HTERT RPE-1 (cell line): ENCODE data around the gene CSTF2T.
"Not testable (repeated sequence)": the region's sequence is repeated elsewhere in the genome, so short reads cannot be mapped to it uniquely, and the experiment has no call there.

Experiments
- in situ Hi-C: fragments of 300-500 bp; cut with MboI; formaldehyde crosslinking; loops from 4 replicates; pipeline ENCODE4 v1.14.3; 2020; ENCODE audit warnings: low sequenced_read_pairs

The CSTF2T gene

DNA sequence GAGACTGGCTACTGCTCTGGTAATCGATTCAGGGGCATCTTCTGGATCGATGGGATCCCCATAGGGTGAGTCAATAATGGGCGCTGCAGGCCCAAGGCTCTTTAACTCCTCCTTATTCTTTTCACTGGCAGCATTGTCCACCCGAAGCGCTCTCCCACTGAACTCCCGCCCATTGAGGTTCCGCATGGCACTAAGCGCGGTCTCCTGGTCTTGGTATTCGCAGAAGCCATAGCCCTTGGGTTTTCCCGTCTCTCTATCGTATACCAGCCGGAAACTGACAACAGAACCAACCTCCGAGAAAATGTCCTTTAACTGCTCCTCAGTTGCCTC is 285 bp downstream of the CSTF2T start:
- in situ Hi-C loops = no loop called here

DNA sequence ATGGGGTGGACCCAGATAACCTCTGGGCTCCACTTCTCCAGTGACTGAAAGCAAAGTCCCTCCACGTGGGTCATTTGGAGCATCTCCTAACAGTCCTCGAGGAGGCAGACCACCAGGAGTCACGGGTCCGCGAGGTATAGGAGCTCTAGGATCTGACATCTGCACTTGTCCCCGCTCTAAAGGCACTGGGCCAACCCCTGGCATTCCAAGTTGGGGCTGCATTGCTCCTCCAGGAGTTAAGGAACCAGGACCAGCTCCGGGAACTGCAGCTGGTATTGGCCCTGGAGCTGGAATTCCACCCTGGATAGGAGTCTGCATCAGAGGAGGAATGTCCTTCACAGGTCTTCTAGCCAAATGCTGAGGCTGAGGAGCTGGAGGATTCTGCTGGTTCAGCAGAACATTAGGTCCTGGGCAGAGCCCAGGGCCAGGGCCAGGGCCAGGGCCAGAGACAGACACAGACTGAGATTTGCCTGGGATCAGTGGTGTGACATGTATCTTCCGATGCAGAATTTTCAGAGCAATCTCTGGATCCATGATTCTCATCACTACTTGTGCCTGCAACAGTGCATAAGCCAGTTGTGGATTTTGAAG is 827 bp downstream of the CSTF2T start:
- in situ Hi-C loops = no loop called here

DNA sequence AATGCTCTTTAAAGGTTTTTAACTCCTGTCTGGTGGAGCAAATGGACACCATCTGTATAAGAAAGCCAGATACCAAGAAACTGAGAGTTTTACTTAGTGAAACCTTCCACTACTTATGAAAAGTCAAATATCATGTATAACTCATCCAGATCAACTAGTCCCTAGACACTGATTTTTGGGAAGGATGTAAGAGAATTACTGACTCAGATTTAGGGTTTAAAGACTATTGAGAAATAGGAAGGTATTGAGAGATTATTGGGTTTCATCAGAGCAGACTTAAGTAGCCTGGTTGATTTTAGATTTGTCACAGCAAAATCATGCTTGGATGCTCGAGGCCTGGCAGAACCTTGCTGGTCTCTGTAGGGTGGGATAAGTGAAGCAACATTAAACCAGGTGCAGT is 3.1 kb downstream of the CSTF2T start:
- in situ Hi-C loops = no loop called here

DNA sequence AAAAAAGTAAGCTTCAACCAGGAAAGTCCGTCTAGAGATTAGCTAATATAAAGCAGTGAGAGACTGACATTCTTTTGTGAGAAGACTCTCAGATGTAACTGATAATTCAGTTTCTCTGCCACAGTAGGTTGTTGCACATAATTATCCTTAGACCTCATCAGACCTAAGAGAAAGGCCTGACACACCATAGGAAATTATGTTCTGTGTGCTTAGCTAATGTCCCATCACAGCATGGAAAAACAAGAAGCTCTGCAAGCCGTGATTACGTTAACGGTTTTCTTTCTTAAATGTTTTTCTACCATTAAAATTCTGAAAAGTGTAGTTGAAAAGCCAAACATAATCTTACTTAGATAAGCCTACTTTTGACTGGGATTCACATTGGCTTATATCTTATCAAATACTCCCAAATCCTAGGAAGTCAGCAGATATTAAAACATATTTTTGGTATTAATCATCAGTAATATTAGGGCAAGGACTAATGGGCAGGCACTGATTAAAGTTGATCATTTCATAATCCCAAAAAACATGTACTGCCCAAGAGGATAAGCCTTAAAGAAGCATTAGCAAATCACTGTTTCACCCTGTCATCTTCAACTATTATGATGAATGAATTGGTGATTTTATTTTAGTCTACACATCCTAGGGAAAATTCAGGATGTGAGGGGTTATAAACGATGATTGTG is 5.2 kb downstream of the CSTF2T start:
- in situ Hi-C loops = no loop called here

DNA sequence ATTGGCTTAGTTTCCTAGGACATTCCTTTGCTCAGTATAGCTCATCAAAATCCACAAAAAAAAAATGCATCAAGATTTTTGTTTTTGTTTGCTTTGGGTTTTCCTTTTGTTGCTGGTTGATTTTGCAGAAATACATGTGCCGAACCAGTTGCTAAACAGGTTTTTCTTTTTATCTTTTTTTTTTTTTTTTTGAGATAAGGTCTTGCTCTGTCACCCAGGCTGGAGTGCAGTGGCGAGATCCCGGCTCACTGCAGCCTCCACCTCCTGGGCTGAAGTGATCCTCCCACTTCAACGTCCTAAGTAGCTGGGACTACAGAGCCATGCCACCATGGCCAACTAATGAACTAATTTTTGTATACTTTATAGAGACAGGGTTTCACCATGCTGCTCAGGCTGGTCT is 8.3 kb downstream of the CSTF2T start:
- in situ Hi-C loops = no loop called here

DNA sequence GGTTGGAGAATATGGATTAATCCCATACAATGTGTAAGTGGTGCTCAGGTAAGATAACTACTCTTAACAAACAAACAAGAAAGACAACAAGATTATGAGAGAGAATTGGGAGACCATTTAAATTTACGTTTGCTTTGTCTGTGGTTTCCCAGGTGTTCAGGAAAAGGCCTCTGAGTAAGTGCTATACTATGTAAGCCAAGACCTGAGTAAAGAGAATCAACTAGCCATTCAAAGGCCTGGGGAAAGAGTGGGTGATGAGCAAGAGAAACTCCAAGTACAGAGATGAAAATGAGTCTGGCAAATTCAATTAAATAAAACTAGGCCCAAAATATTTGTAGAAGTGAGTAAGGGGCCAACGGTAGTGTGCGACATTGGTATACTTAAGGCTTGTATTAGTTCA is 9.9 kb downstream of the CSTF2T start:
- in situ Hi-C loops = no loop called here

DNA sequence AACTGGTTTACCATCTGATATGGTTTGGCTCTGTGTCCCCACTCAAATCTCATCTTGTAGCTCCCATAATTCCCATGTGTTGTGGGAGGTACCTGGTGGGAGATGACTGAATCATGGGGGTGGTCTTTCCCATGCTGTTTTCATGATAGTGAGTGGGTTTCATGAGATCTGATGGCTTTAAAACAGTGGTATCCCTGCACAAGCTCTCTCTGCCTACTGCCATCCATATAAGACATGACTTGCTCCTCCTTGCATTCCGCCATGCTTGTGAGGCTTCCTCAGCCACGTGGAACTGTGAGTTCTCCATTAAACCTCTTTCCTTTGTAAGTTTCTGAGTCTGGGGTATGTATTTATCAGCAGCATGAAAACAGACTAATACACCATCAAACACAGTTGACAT is 10.6 kb downstream of the CSTF2T start:
- in situ Hi-C loops = not testable (repeated sequence)

DNA sequence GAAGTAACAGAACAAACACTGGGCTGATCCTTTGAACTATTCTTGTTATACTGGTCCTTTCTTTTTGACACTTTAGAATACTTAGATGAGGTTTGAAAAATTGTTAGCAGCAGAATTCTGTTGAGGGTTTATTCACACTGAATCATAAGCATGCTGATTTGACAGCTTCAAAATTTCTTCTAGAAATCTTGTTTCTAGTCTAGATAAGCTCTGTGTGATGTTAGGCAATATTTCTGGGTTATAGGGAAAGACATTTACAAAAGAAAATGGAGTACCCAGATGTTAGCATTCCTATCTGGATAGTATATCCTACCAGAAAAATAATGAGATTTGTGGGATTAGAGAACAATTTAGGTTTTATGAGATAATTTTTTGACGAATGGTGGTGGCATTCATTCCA is 12.1 kb downstream of the CSTF2T start:
- in situ Hi-C loops = no loop called here

DNA sequence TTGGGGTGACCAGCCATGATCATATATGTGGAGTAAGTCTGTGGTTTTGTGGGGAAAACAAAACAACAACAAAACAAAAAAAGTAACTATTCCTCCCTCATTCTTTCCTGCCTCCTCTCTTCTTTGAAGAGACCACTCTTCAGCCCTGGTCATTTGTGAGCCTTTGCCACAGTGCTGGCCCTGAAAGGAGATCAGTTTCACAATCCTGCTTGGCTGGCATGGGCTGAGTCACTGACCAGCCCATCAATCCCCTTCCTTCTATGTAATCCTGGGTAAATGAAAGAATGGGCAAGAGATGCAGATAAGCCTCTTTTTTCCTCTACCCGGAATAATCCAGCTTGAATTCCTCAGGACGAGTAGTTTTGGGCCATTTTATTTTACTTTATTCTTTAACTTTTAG is 13.6 kb downstream of the CSTF2T start:
- in situ Hi-C loops = no loop called here

DNA sequence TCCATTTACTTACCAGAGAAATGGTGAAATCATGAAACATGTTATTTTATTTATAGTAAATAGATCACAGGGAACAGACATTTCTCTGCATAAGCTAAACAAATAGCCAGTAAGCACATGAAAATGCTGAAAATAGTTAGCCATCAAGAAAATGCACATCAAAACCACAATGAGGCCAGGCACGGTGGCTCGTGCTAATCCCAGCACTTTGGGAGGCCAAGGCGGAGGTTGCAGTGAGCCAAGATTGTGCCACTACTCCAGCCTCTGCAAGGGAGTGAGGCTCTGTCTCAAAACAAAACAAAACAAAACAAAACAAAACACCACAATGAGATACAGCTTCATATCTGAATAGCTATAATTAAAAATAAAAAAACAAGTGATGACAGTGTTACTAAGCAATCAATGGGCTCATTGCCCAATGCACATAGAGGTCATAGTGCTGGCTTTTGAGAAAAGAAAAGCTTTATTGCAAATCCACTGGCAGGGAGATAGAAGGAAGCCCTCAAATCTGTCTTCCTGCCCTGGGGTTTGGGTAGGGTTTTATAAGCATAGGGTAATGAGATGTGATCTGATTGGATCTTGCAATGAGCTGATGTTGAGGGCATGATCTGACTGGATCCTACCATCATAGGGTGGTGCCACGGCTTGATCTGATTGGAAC is 16.2 kb downstream of the CSTF2T start:
- in situ Hi-C loops = no loop called here

DNA sequence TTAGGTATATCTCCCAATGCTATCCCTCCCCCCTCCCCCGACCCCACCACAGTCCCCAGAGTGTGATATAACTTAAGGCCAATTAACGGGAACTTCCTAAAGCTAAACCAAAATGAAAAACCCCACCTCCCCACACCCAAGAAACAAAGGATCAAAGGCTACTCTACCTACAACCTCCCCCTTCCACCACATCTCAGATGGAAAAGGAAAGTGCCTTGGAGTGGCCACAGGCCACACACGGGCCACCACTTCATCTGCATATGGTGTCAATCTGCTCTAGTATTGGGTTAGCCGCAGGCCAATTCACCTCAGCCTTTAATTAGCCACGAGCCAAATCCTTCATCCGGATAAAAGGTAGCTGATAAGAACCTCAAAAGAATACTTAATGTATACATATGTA is 19.6 kb downstream of the CSTF2T start:
- in situ Hi-C loops = no loop called here

DNA sequence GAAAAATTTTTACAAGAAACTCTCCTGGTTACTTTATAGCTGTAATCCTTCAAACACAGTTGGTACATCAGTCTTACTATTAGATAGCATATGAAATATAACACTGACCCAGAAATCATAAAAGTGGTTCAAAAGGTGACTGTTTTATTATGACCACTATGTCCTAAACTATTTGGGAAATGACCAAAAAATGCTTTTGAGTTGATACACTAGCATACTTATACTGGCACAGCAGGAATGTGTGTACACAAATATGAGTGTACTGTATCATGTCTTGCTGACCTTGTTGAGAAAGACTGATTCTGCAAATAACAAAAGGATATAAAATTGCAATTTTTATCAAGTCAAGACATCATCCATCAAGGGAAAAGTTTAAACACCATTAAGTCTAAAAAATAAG is 24.3 kb downstream of the CSTF2T start:
- in situ Hi-C loops = no loop called here

DNA sequence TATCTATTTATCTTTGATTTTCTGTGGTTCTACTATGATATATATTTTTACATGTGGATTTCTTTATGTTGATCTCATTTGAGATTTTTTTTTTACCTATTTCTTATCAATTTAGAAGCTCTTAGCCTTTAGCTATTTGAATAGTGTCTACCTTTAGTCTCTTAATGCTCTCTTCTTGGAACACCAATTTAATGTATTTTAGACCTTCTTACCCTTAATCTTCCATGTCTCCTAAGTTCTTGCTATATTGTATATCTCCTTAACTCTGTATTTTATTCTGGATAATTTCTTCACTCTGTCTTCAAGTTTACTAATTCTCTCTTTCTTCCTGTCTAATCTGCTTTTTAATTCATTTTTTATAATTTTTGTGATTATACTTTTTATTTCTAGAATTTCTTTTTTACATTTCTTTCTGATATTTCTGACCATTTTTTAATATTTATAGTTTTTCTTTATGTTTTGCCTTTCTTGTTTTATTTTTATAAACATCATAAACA is 27.3 kb downstream of the CSTF2T start:
- in situ Hi-C loops = no loop called here

DNA sequence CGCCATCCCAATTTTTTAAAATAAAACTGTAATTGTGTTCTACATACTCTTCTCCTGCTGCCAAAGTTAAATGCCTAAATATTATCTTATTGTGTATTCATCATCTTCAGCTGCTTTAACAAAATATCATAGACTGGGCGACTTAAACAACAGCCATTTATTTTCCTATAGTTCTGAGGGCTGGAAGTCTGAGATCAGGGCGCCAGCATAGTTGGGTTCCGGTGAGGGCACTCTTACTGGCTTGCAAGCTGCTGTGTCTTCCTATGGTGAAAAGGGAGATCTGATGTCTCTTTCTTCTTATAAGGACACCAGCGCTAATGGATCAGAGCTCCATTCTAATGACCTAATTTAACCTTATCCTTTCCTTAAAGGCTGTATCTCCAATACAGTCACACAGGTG is 30.4 kb downstream of the CSTF2T start:
- in situ Hi-C loops = no loop called here

DNA sequence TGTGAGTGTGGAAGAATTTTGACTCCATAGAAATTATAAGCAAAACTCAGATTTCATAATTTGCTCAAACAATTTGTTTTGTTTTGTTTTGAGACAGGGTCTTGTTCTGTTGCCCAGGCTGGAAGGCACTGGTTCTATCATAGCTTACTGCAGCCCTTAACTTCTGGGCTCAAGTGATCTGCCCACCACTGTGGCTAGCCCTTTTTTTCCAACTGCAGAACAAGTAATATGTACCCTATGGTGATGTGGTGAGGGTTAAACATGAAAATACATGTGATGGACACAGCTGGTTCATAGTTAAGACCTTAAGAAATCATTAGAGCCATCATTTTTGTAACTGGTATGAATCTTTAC is 31.1 kb downstream of the CSTF2T start:
- in situ Hi-C loops = no loop called here

DNA sequence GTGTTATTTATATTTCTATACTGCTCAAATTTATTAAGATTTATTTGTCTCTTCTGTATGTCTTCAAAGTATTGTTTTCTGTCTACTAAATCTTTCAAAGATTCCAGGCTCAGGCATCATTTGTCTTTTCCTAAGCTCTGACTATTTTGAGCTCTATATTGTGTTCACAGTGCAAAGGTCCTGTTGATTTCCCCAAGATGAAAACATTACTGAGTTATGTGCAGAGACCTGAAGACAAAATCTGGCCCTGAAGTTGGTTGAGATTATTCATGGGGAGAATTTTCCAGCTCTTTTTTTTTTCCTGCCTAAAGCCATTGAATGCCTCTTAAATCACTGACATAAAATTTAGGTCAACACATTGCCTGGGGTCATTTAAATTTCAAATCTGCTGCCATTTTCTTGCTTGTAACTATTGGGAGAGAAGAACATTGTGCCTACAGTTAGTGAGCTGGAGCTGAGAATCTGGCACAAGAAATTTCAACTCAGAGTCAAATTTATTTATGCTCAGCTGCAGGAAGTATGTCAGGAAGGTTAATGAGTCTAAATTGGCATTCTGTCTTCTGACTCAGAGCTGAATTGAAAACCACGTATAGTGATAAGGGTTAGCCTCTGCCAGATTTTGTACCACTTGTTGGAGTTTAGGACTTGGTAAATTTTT is 31.6 kb downstream of the CSTF2T start:
- in situ Hi-C loops = no loop called here

DNA sequence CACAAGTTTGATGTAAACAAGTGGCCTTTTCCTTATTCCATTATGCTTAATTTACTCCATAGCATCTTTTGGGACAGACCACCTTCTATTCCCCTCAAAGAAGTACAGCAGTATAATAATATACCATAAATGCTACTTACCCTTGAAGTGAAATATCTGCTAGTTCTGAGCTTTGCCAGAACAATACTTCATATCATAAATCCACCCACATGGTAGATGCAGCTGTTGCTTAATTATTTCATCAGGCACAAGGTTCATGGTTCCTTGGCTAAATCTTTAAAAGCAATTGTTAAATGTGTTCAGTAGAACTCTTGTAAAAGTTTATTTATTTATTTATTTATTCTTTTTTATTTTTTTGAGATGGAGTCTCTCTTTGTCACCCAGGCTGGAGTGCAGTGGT is 32.9 kb downstream of the CSTF2T start:
- in situ Hi-C loops = no loop called here

DNA sequence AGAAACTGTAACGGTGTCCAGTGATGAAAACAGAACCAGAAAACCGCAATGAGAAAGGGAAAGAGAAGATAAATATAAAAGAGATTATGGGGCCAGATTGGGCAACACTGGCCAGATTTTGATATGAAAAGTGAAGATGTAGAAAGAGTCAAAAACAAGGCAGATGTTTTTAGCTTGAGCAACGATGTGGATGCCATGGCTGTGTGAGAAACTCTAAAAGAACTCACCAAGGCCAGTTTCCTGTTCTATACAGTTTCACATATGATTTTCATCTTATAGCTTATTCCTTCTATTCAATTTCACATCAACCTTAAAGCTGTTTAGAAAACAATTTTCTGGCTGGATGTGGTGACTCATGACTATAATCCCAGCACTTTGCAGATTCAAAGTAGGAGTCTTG is 36.3 kb downstream of the CSTF2T start:
- in situ Hi-C loops = no loop called here

DNA sequence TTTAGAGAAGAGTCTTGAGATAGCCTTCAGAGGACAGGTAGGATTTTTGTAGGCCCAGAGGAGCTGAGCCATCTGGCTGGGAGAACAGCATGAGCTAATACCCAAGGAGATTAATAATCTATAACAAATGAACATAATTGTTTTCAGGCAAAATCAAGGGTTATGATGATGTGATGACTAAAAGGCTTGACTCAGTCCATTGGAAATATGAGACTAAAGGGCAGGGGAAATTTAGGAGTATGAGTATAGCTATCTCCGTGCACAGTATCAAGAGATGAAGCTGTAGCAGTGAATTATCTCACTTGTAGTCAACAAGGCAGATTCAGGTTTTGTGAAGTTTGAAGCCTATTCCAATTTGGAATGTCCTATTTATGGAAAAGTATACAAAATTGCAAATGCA is 40.1 kb downstream of the CSTF2T start:
- in situ Hi-C loops = no loop called here

DNA sequence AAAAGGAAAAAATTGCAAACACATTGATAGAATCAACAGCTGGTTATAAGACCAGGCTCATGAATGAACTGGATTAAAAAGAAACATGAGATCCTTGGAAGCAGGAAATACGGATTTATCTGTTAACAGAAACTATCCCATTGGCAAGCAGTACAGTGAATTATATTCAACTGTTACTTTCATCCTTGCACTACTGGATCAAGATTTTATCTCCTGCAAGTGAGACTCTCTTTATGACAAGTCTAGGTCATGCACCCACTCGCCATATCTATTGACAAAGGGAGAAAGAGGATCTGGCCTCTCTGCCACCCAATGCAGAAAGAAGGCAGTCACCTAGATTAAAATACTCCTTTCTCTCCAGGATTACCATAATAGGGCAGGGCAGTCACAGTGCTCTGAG is 41.4 kb downstream of the CSTF2T start:
- in situ Hi-C loops = no loop called here

DNA sequence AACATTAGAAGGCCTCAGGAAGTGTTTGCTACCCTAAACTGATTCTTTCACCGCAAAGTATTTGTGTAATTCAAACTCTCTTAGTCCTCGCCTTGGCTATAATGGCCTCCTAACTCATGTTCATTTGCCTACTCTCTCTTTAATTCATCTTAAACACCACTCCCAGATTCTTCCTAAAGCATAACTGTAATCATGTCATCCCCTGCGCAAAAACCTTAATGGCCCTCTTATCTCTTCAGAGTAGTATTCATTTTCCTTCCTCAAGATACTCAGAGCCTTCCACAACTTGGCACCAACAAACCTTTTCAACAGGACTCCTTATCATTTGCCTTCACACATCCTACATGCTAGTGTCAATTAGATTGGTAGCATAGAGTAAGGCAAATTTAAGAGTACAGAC is 42.9 kb downstream of the CSTF2T start:
- in situ Hi-C loops = no loop called here

DNA sequence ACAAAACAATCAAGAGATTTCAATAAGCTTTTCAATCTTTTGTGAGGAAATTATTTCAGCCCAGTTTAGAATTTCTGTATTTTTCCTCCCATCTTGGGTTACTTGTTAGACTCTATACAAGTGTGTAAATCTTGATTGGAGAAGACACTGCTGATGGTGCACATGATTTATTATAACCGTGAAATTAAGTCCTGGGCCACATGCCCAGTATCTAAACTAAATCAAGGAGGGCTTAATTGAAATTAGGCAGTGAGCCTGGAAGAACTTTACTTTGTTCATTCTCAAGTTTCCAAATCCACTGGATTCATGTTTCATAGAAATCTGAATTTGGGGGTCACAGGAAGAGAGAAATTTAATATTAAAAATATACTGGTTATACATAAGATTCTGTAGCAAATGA is 44.5 kb downstream of the CSTF2T start:
- in situ Hi-C loops = no loop called here
